ENCODE results near the gene FAM3D.

- no peak for TF ChIP-seq CTCF (IDR thresholded peaks at IDR 0.05; ENCODE audit: low read depth, low read length, missing input control)
- no peak for TF ChIP-seq RAD21 (IDR thresholded peaks at IDR 0.05)
- TF ChIP-seq MAX (IDR thresholded peaks at IDR 0.05) = no peak
Measured at GRCh38 chr3:58667704-58668103, 1.1 kb upstream of the FAM3D start.
